Uterus (tissue), 2 donors: ENCODE data around the gene ASF1B.

Experiments used
- CTCF ChIP-seq, 4 experiments: fragments of 200-600 bp in 2 of 4; fragments of 450-650 bp in 2 of 4; sonication (generic) in 2 of 4; IDR thresholded peaks; one replicate each; pipeline ENCODE4 v1.5.1; 2016 to 2019; ENCODE audit warnings: antibody characterized with exemption in 4 of 4, mild to moderate bottlenecking in 2 of 4, moderate library complexity in 1 of 4
- POLR2A ChIP-seq, 2 donors: fragments of 450-650 bp; IDR thresholded peaks; one replicate each; pipeline ENCODE4 v1.6.1; 2016; ENCODE audit warnings: antibody characterized with exemption in 2 of 2, mild to moderate bottlenecking in 1 of 2, moderate library complexity in 1 of 2

GRCh38 chr19:14119146-14119545 is 17.2 kb downstream of the ASF1B start:
- TF ChIP-seq POLR2A (IDR thresholded peaks at IDR 0.05) (no peak), CTCF (IDR thresholded peaks at IDR 0.05) (no peak)
